GM19397 (cell line): ENCODE measurements around the gene CLCN7.
"Not testable (repeated sequence)": the region's sequence is repeated elsewhere in the genome, so short reads cannot be mapped to it uniquely, and the experiment has no call there.

ENCODE experiments used
- ATAC-seq: cut with Tn5 transposase; IDR thresholded peaks from one replicate; pipeline ENCODE4 v1.9.1; 2021; ENCODE audit warnings: mild to moderate bottlenecking, moderate library complexity; ENCODE audit not compliant: unreplicated experiment

CLCN7 gene

DNA sequence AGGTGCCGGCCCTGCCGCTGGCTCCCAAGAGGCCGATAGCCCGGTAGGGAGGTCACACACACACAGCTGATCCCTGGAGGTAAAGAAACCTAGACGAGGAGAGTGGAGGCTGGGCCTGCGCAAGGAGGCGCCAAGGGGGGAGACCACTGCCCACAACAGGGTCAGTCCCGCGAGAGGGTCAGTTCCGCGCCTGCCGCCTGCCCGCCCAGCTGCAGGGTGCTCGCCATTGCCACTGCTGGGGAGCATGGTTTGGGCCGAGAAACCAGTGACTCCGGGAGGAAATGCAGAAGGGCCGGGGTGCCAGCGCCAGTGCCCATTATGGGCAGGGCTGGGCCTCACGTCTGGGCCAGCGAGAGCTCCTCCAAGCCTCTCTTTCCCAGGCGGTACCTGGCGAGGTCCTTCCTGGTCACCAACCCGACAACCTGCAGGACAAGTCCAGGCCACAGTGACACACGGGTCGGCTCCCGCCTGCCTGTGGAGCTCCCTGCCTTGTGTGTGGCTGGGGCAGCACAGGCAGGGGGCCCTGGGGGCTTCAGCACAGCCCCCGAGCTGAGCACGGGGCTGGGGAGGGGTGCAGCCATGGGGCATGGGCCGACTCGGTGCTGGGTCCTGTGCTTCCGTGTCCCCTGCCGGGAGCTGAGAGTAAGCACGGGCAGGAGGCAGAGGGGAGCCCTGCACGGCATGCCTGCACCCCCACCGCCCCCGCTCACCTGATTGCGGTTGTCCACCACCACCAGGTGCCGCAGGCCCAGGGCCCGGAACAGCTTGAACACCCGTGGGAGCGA, 28.3 kb downstream of the CLCN7 start:
- ATAC-seq = no peak

- ATAC-seq = no peak
Measured at GRCh38 chr16:1445518-1446203, 29.2 kb downstream of the CLCN7 start.

DNA sequence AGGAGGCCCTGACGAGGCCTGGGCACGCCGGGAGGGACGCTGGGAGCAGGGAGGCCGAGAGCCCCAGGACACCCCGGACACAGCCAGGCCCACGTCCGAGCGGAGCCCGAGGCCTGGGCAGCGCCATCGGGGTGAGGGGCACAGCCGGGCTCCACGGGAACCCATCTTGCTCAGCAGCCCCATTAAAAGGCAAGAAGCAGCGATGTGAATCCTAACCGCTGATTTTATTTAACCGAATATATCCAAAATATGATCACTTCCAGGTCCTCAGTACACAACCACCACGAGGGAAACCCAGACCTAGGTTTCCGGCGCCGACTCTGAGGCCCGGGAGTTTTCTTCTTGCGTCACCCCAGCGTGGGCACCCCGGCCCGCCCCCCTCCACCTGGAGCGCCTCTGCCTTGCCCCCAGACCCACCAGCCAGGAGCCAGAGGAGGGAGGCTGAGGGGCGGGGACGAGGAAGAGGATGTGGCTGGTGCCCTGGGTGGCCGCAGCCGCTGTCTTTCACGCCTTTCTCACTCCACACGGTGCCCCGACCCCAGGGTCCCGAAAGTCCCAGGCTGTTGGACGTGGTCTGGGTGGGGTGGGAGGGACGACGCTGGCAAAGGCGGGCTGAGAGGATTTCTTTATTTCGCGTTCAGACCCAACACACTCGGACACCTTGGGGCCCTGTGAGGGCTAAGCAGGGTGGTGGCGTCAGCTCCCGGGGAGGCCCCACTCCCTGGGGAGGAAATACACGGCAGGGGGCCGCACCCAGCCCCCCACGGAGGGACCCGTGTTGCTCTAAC, 29.9 kb downstream of the CLCN7 start:
- no peak for ATAC-seq

DNA sequence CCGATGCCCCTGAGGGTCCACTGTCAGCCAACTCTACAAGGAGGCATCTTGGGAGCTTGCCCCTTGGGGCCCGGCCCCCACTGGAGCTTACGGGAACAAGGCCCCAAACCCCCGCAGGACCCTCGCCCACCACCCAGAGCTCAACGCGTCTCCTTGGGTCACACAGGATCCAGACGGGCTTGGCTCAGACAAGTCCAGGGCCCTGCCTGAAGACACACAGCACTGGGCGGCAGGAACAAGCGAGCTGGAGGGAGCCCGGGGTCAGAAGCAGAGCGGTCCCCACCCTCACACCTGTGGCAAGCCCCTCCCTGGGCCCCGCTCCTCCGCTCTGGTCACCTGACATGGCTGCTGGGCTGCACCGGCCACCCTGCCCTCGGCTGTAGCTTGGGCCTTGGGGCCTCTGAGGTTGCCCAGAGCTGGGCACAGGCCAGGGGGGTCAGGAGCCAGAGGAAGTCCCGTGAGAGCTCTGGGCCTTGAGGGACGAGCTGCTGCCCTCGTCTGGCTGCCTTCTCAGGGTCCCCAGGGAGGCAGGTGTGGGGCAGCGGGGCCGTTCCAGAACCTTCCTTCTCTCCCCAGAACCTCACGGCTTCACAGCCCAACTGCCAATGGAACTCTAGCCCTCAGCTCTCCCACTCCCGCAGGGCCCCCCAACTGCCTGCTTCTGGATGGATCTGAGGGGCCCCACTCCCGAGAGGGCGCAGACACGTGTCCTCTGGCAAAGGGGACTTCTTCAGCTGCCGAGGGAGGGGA, 30.7 kb downstream of the CLCN7 start, which contains the start of gene CCDC154:
Gene CCDC154, minus strand, starts transcription at position 577 of the 750 bp plus-strand sequence. Its CDS starts 234 bp downstream, at position 343.
- no peak for ATAC-seq

GRCh38 chr16:1443403-1443973, 31.3 kb downstream of the CLCN7 start:
- ATAC-seq = no peak

- ATAC-seq = no peak
Measured at GRCh38 chr16:1442697-1443096, 32.1 kb downstream of the CLCN7 start.

DNA sequence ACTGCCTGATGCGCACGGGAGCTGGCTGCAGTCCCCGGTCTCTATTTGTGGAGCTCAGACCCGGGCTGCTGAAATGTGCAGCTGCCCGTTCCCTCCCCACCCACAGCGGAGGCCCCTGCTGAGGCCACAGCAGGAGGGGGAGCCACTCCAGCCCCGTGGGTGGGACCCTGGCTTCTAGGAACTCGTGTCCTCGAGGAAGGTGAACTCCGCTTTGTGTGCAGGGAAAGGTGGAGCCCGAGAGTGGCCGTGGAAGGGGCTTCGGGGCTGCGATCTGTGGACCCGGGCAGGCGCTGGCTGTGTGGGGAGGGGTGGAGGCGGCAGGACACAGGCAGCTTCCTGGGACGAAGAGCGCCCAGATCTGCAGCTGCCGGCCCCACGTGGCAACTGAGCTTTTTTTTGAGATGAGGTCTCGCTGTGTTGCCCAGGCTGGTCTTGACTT, 33.4 kb downstream of the CLCN7 start:
- no peak for ATAC-seq

DNA sequence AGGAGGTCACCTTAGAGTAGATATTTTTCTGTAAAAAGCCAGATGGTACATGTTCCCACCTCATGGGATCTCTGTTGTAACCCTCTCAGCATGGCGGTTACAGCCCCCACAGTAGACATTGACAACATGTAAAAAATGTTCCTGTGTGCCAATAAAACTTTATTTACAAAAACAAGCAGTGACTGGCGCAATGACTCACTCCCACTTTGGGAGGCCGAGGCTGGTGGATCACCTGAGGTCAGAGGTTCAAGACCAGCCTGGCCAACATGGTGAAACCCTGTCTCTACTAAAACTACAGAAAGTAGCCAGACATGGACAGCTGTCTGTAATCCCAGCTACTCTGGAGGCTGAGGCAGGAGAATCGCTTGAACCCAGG, 35.1 kb downstream of the CLCN7 start:
- not testable (repeated sequence) for ATAC-seq

DNA sequence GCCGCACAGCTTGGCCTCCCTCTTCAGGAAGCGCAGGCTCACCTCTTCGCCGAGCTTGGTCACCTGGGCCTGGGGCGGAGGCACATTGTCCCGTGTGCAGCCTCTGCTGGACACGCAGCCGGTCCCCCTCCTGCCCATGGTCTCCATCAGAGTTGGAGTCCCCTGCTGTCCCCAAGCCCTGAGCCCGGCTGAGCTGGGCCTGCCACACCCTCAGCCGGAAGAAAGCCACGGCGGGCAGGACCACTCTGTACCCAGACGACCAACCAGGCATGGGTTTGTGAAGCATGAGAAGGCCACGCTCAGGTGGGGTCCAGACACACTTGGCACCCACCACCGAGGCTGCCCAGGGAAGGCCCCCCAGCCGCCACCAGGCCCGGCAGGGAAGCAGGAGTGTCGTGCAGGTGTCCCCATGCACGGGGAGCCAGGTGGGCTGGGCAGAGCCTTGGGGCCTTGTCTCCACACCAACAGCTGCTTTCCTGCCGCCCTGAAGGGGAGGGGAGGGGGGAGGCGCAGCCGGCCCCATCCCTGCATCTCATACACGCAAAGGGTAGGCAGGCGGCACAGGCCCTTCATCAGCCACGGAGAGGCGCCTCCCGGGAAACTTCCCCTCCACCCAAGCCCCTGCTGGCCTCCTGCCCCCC, 35.6 kb downstream of the CLCN7 start:
- no peak for ATAC-seq

DNA sequence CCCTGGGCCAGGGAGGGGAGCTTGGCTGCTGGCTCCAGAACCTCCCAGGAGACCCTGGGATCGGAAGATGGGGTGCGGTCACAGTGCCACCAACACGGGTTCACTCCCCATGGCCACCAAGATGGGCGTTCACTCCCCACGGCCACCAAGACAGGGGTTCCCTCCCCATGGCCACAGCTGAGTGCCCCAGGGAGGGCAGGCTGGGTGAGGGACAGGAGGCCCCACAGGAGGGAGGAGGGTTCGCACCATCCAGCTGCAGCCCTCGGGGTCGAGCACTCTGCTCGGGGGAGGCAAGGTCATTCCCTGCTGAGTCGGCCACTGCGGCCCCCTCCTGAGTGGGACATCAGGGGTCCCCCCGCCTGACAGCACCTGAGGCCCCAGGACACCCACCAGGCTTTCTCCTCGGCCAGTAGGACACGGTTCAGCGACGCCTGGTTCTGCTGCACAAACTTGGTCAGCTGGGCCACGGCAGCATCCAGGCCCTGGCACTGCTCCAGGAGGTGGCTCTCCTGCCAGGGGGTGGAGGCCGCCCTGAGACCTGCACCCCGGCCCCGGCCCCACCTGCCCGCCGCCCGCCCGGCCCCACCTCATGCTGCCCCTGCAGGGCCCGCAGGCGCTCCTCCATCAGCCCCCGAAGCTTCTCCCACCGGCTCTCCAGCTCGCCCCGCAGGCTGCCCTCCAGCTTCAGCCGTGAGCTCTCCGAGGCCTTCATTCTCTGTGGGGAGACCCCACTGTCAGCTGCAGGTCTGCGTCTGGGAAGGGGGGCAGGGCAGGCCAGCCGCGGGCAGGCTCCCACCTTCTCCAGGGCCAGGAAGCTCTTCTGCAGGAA, 36.4 kb downstream of the CLCN7 start:
- ATAC-seq = no peak

- no peak for ATAC-seq
Measured at GRCh38 chr16:1437606-1438005, 37.2 kb downstream of the CLCN7 start.

DNA sequence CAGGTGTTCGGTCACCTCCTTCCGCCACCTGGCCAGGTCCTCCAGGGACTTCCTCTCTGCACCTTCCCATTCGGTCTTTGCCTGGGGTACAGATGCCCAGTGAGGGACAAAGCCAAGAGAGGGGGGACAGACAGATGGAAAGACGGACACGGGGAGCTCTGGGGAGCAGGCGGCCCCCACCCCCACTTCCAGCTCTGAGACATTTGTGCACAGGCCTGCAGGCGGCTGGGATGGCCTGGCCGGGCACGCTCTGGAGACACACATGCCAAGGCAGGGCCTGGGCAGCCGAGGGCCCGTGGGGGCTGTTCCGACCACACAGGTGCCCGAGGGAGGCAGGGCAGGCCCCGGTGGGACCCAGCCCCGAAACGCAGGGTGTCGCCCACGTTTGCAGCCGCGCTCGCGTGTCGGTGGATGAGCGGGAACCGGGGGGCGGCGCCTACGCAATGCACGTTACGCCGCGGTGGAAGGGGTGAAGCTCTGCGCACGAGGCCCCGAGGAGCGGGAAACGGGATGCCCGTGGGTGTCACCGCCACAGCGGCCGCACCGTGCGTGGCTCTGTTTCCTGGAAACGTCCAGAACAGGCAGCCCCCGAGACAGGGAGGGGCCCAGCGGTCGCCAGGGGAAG, 38.0 kb downstream of the CLCN7 start:
- ATAC-seq = no peak

DNA sequence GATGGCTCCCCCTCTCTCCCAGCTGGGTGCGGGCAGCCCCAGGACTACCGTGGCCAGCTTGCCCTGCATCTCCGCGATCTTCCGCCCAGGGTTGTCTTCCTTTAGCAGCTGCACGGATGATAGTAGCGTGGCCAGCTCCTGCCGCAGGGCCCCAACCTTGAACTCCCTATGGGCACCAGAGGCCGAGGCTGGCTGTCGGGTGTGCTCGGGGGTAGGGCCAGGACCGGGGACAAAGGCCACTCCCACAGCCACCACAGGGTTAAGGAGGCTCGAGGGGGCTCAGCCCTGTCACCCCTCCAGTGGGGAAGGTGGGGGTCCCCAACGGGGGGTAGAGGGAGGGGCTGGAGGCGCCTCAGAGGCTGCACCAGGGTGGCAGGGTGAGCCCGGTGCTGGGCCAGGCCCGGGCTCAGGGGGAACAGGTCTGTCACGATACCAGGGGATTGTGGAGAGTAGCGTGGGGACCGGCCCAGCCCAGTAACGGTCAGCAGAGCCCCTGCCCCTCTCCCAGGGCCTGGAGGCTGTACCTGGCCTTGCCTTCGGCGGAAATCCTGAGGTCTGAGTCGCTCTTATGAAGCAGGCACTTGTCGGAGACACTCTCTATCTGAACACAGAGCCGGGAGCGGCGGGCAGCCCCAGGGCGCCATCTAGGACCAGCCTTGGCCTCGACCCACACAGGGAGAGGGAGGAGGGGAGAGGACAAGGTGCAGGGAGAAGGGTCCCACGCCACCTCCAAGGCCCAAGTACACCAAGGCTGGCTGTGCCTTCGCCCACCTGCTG, 38.7 kb downstream of the CLCN7 start:
- ATAC-seq = no peak

DNA sequence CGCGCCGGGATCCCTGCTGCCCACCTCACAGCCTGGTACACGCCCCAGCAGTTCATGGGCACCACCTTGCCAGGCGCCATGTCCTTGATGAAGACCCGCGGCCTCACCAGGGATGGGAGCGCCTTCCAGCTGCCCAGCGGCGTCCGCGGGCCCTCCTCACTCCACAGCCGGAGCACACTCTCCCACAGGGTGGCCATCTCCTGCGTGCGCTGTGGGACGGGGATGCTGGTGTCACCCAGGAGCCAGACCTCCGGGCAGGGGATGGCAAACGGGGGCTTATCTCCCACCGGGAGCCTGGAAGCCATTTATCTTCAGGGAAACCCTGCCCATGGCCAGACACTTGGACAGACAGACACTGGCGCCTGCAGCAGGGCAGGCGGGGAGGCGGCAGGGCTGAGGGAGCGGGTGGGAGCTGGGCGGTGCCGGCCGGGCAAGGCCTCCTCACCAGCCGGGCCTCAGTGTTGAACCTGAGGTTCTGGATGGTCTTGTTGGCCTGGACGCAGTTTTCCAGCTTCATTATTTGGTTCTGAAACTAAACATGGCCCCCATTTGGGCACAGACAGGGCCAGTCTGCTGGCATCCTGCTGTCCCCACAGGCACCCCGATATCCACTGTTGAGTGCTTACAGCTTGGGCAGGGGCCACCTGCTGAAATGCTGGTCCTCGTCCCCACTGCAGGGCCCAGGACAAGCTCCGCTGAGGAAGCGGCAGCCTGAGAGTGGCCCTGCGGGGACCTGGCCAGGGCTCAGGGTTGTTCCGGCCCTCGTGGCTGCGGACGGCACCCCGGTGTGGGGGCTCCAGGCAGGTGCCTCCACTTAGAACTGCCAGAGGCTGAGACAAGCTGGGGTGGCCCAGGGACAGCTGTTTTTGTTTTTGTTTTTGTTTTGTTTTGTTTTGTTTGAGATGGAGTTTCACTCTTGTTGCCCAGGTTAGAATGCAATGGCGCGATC, 39.9 kb downstream of the CLCN7 start:
- ATAC-seq = no peak

- no peak for ATAC-seq
Measured at GRCh38 chr16:1433756-1434155, 41.1 kb downstream of the CLCN7 start.

DNA sequence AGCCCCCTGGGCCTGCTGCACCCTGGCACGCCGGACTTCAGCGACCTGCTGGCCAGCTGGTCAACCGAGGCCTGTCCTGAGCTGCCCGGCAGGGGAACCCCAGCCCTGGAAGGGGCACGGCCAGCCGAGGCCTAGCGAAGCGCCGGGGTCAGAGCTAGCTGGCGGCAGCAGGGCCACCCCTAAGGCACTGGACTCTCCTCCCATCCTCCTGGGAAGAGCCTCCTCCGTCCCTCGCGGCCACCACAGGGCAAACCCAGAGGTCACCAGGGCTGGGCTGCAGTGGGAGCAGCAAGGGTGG, 41.6 kb downstream of the CLCN7 start:
- no peak for ATAC-seq
